Heart right ventricle (tissue), 16 donors: Measurements from ENCODE around the gene PSMC3IP. TPM values are rescaled to one million over a fixed set of nuclear protein-coding genes. Genes with fewer than 3 reads are reported as not detected.

ENCODE experiments used
- ATAC-seq, 8 donors: fragments of 200-7000 bp; cut with Tn5 transposase; one replicate each; pipeline ENCODE4 v1.9.1; 2020; ENCODE audit warnings: mild to moderate bottlenecking in 8 of 8, moderate library complexity in 8 of 8, moderate number of reproducible peaks in 1 of 8
- DNase-seq, 2 donors: peaks; one replicate each; pipeline ENCODE4 v3.0.0-alpha.2; 2020
- H3K27ac ChIP-seq, 10 donors: fragments of 200-600 bp; sonication (generic) in 2 of 10; one replicate each; pipeline versions ENCODE4 v1.5.0 to v1.8.0; 2020 to 2022; ENCODE audit warnings: mild to moderate bottlenecking in 3 of 10
- H3K27me3 ChIP-seq, 7 donors: fragments of 200-600 bp; one replicate each; pipeline ENCODE4 v1.8.0; 2021 to 2022; ENCODE audit warnings: mild to moderate bottlenecking in 2 of 7
- H3K36me3 ChIP-seq, 9 donors: fragments of 200-600 bp; sonication (generic) in 1 of 9; one replicate each; pipeline versions ENCODE4 v1.5.0 to v1.8.0; 2020 to 2022; ENCODE audit warnings: mild to moderate bottlenecking in 2 of 9
- H3K4me1 ChIP-seq, 9 donors: fragments of 200-600 bp; sonication (generic) in 1 of 9; one replicate each; pipeline versions ENCODE4 v1.5.0 to v1.8.0; 2020 to 2022; ENCODE audit warnings: mild to moderate bottlenecking in 4 of 9
- H3K4me3 ChIP-seq, 10 donors: fragments of 200-600 bp; sonication (generic) in 2 of 10; one replicate each; pipeline versions ENCODE4 v1.5.0 to v1.8.0; 2020 to 2022; ENCODE audit warnings: mild to moderate bottlenecking in 7 of 10, moderate library complexity in 2 of 10
- H3K9me3 ChIP-seq, 11 donors: fragments of 200-600 bp in 10 of 11; sonication (generic) in 2 of 11; one replicate each; pipeline versions ENCODE4 v1.5.0 to v1.8.0; 2013 to 2022; ENCODE audit warnings: mild to moderate bottlenecking in 2 of 11, control low read depth in 1 of 11, moderate library complexity in 1 of 11
- CTCF ChIP-seq, 9 donors: fragments of 200-600 bp; sonication (generic) in 2 of 9; IDR thresholded peaks; one replicate each; pipeline versions ENCODE4 v1.5.0 to v1.8.0; 2021 to 2022; ENCODE audit warnings: antibody characterized with exemption in 9 of 9, mild to moderate bottlenecking in 5 of 9, moderate library complexity in 1 of 9
- WGBS, 2 donors: extraction: QIAGEN DNeasy Blood & Tissue Kit; methylation state at CpG; one replicate each; pipeline ENCODE4 v1.1.7; 2013; ENCODE audit warnings: inconsistent platforms in 1 of 2; 5-methylcytosine and 5-hydroxymethylcytosine counted together
- intact Hi-C, 10 donors: fragments of 100-400 bp; cut with DNase I; formaldehyde crosslinking; loops; one replicate each; pipeline versions ENCODE4 v1.11.1 to v1.14.2; 2022
- polyA plus RNA-seq, 2 donors: library from polyadenylated mRNA; stranded (reverse); fragments of 200-250 nt; gene quantifications; one replicate each; pipeline ENCODE4 v1.2.3, GENCODE V29; 2013
- total RNA-seq, 10 donors: library from RNA; stranded (reverse); fragmentation: NEBNext Ultra II Directional in 3 of 10; extraction: Animal tissue kit (Norgen Biotek cat#: 25700) in 3 of 10; gene quantifications; one replicate each; pipeline versions ENCODE4 v1.2.1 to v1.2.4, GENCODE V29; 2021 to 2023
- donor health status: Arrhythmogenic right ventricular cardiomyopathy.
- donor health status: ischemic (EF 13 %, LVEDD 7.1; RV severe dilation, severe dysfunction).
- donor health status: healthy with polysubstance abuse.
- donor health status: DM: no; HTN: yes; CAD: no.
- donor health status: DM: no; HTN: no; CAD: no.
- donor health status: ischemic (EF 25% LVEDD 6.9; RV normal size, moderate dysfunction).
- donor health status: ischemic (EF 25% LVEDD 5.7; RV mildly dilated, moderate dysfunction).
- donor health status: healthy.
- donor health status: DM: yes; HTN: yes; CAD: no.
- donor health status: Ischemic cardiomyopathy.
- donor health status: ischemic (EF 35%, LVEDD 5.7; RV mildly dilated, moderate dysfunction).
- donor health status: nonischemic (EF 11% LVEDD 7.7; RV severe dilation, severe dysfunction).
- donor health status: DM: yes; HTN: yes; CAD: no.
- donor health status: PGD.
- donor health status: ischemic (EF 29% LVEDD 5.4; RV normal size, mild dysfunction).
- donor health status: nonischemic (EF 23%, LVEDD 6.1; RV moderate dilation, normal function).

Gene PSMC3IP
- total and polyA plus RNA-seq, 12 donors: 1.1 to 3.1 (median 1.9) TPM

GRCh38 chr17:42618442-42619150 lies 41.1 kb upstream of the PSMC3IP start:
- peak in 7 of 9 donors; percentile 23 to 58 (median 34) for TF ChIP-seq CTCF (IDR thresholded peaks at IDR 0.05)
- Histone ChIP-seq H3K36me3 (peaks cover 0 to 27% (median 22%) of the 10 kb centered on the region in 9 donors), H3K9me3 (no peaks in the 10 kb centered on the region), H3K4me1 (peaks cover 0 to 22% (median 16%) of the 10 kb centered on the region in 9 donors), H3K27ac (peak overlapping the region; percentile 12 to 83 (median 73)), H3K27me3 (no peaks in the 10 kb centered on the region), H3K4me3 (peak overlapping the region in 3 of 10 donors; percentile 1 to 26 (median 15))
- WGBS, 2 donors: 21 to 22% methylated on average over 9 of the region's 9 CpGs
- peak; percentile 48 to 70 for DNase-seq
- intact Hi-C loops: loop anchor here in 6 of 10 donors (5.0 to 10.0 kb wide), 4 partner anchors 39 to 66 kb away; partner anchors contain the start of genes TUBG2 (in 2 of the 6), CCR10 (in 1 of the 6), CNTNAP1 (in 1 of the 6) and PLEKHH3 (in 1 of the 6)
- ATAC-seq: peak; percentile 87 to 98 (median 94)

- intact Hi-C loops: loop anchor here in 6 of 10 donors (5.0 to 10.0 kb wide), 4 partner anchors 39 to 67 kb away; partner anchors contain the start of genes TUBG2 (in 2 of the 6), CCR10 (in 1 of the 6), CNTNAP1 (in 1 of the 6) and PLEKHH3 (in 1 of the 6)
- Histone ChIP-seq H3K27me3 (no peaks in the 10 kb centered on the region), H3K27ac (peak overlapping the region; percentile 12 to 83 (median 73)), H3K4me1 (peaks cover 0 to 22% (median 16%) of the 10 kb centered on the region in 9 donors), H3K36me3 (peaks cover 0 to 33% (median 27%) of the 10 kb centered on the region in 9 donors), H3K4me3 (peak overlapping the region in 3 of 10 donors; percentile 1 to 26 (median 15)), H3K9me3 (no peaks in the 10 kb centered on the region)
- DNase-seq (no peak), ATAC-seq (peak in 7 of 8 donors; percentile 3 to 61 (median 21))
- WGBS, 2 donors: 30 to 47% methylated on average over 4 of the region's 4 CpGs
- TF ChIP-seq CTCF (IDR thresholded peaks at IDR 0.05): no peak
Measured at GRCh38 chr17:42617956-42618431, 40.5 kb upstream of the PSMC3IP start.

GRCh38 chr17:42613699-42614295 lies 36.3 kb upstream of the PSMC3IP start:
- H3K36me3 ChIP-seq: peaks cover 0 to 55% (median 27%) of the 10 kb centered on the region in 9 donors

More at GRCh38 chr17:42613699-42614295, 36.3 kb upstream of the PSMC3IP start:
- Histone ChIP-seq H3K9me3 (no peaks in the 10 kb centered on the region), H3K4me1 (peaks cover 3 to 26% (median 20%) of the 10 kb centered on the region in 9 donors), H3K4me3 (no peak overlapping the region), H3K27ac (no peak overlapping the region), H3K27me3 (no peaks in the 10 kb centered on the region)
- ATAC-seq (no peak), DNase-seq (no peak)
- WGBS, 2 donors: 93 to 96% methylated on average over 17 of the region's 17 CpGs
- intact Hi-C loops: loop anchor here in 3 of 10 donors (10.0 kb wide), 2 partner anchors 51 to 71 kb away; partner anchors contain the start of genes CCR10 (in 1 of the 3) and CNTNAP1 (in 1 of the 3)
- TF ChIP-seq CTCF (IDR thresholded peaks at IDR 0.05): no peak
